GM12864 (cell line): ENCODE data around the gene OVOL3.

Experiments
- DNase-seq: peaks from one replicate; pipeline ENCODE4 v3.0.0-alpha.2; 2011; ENCODE audit warnings: low read depth
- H3K4me3 ChIP-seq: 2 replicates; pipeline ENCODE4 v1.5.1; 2011; ENCODE audit warnings: mild to moderate bottlenecking, low read depth, low read length, control low read depth
- TF ChIP-seq, protein P1 (sequence below): IDR thresholded peaks from 2 replicates; pipeline ENCODE4 v1.5.1; 2011; ENCODE audit warnings: low read depth, mild to moderate bottlenecking, moderate library complexity, low read length, control low read depth, inconsistent platforms; ENCODE audit errors: missing control alignments

Gene OVOL3

DNA sequence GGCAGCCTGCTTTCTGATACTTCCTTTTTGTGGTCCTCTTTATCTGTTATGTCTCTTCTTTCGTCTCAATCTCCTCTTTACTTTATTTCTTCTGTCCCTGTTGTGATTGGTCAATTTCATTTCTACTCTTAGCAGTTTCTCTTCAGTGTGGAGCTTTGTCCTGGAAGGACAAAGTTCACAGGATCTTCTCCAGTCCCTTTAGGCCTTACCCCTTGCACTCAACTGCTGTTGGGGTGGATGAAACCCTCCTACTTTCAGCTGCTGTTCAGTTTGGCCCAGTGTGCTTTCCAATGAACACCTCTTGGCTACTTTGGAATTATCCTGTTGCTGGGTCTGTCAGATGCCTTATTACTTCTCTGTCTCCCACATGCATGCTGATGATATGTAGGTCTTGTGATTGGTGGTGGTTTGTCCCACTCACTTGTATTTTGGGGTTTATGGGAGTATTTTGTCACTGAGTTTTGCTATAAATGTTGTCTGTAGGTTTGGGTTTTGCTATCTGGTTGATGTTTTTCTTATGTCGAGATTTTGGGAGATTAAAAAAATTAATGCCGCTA, 31.5 kb upstream of the OVOL3 start:
- DNase-seq: no peak
- TF ChIP-seq, protein P1, sequence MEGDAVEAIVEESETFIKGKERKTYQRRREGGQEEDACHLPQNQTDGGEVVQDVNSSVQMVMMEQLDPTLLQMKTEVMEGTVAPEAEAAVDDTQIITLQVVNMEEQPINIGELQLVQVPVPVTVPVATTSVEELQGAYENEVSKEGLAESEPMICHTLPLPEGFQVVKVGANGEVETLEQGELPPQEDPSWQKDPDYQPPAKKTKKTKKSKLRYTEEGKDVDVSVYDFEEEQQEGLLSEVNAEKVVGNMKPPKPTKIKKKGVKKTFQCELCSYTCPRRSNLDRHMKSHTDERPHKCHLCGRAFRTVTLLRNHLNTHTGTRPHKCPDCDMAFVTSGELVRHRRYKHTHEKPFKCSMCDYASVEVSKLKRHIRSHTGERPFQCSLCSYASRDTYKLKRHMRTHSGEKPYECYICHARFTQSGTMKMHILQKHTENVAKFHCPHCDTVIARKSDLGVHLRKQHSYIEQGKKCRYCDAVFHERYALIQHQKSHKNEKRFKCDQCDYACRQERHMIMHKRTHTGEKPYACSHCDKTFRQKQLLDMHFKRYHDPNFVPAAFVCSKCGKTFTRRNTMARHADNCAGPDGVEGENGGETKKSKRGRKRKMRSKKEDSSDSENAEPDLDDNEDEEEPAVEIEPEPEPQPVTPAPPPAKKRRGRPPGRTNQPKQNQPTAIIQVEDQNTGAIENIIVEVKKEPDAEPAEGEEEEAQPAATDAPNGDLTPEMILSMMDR: no peak
- no peak overlapping the region for H3K4me3 ChIP-seq

DNA sequence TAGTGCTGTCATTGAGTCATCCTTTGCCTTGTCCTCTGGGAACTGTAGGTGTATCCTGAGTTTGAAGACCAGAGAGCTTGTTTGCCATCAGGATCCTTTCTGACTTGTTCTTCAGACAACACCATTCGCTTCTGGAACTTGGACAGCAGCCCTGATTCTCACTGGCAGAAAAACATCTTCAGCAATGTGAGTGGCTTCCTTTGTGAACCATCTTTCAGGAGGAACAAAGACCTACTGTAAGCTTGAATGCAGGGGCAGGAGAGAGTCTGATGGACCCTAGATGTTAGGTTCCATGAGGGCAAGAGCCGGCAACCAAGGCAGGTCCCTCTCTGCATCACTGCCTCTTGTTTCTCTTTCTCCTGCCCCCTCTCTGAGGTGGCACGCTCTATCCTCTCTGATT, 29.6 kb upstream of the OVOL3 start:
- TF ChIP-seq, protein P1: no peak
- no peak overlapping the region for H3K4me3 ChIP-seq
- DNase-seq: no peak

DNA sequence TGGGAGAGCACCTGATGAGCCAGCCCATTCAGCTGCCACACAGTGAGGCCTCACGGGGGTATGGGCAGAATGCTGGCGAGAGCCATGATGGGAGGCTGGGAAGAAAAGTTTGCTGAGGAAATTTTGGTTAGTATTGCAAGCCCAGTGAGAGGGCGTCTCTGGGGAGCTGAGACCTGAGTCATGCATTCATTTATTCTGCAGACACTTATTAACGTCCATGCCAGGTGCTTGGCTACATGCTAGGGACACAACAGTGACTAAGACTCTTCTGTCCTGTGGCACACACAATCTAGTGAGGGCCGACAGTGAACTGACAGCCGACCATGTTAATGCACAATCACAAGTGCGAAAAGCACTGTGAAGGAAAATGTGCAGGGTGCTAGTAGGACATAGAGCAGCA, 29.0 kb upstream of the OVOL3 start:
- TF ChIP-seq, protein P1: no peak
- no peak for DNase-seq

DNA sequence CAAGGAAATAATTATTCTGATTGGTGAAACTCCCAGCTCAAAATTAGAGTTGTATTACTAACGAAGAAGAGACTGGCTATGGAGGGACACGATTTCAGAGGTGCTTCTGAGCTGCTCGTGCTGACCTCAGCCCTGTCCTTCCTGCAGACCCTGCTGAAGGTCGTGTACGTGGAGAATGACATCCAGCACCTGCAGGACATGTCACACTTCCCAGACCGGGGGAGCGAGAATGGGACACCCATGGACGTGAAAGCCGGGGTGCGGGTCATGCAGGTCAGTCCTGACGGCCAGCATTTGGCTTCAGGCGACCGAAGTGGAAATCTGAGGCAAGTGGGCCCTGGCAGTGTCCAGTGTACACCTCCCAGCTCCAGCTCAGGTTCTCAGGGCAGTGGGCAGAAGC, 28.0 kb upstream of the OVOL3 start:
- no peak for DNase-seq
- H3K4me3 ChIP-seq: no peak overlapping the region
- TF ChIP-seq, protein P1: no peak

More for the DNA sequence above, 29.0 kb upstream of the OVOL3 start:
- no peak overlapping the region for H3K4me3 ChIP-seq

DNA sequence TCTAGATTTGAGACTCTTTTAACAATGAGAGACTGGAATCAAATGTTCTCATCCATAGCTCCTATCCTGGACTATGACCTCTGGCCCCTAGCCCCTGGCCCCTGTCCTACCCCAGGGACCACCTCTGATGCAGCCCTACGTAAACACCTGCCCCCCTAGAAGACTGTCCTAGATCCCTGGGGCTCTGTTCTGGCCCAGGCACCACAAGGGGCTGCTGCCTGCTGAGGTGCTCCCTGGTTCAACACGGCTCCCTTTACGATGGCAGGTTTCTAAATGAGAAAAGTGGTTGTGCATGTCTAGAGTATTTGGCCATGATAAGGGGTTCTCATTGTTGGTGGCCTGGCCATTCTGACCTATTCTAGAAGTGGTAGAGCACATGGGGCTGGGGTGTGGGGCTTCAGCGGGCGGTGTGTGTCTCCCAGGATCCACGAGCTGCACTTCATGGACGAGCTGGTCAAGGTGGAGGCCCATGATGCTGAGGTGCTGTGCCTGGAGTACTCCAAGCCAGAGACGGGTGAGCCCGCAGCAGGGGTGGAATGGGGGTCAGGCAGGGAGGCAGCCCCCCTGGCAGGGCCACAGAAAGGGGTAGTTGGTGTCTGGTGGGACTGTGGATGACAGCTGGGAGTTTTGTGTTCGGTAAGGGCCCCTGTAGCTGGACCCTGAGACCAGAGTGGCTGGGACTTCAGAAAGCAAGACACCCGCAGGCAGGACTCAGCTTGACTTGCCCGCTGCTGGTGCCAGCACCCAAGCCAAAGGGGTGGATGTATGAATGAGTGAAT, 26.5 kb upstream of the OVOL3 start:
- H3K4me3 ChIP-seq: no peak overlapping the region
- DNase-seq: no peak
- TF ChIP-seq, protein P1: no peak

DNA sequence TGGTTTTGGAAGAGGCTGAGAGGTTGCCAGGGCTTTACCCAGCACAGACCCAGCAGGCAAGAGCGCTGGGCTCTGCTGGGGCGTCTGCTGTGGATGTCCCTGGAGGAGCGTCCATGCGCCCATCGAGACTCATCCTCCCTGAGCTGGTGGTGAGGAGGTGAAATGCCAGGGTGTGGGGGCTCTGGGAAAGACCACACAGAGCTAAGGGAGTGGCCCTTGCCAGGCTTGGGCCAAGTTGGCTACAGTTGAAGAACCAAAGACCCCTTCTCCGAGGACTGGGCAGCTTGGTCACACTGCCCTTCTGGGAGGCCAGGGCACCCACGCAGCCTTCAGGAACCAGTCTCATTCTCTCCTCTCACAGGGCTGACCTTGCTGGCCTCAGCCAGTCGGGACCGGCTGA, 24.6 kb upstream of the OVOL3 start:
- DNase-seq: no peak
- TF ChIP-seq, protein P1: no peak
- H3K4me3 ChIP-seq: no peak overlapping the region

DNA sequence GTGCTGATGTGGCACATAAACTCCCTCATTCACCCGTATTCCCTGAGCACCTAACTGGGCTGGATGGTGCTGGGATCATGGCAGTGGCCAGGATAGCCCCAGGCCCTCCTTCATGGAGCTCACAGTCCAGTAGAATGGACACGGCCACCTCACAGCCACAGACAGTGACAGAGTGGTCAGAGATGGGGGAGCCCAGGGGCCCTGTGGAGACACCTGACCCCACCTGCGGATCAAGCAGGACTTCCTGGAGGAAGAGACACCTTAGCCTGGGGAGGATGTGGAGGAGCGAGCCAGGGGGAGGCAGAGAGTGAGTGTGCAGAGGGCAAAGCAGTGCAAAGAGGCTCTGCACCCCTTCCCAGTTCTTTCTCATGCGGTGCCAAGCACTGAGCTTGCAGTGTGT, 21.1 kb upstream of the OVOL3 start:
- TF ChIP-seq, protein P1: no peak
- H3K4me3 ChIP-seq: no peak overlapping the region
- DNase-seq: no peak
